HUDEP-2 (cell line): ENCODE results near the gene PLPP6.
"Not testable (repeated sequence)": the region's sequence is repeated elsewhere in the genome, so short reads cannot be mapped to it uniquely, and the experiment has no call there.

ENCODE experiments used
- DNase-seq, 76 experiments: peaks; one replicate each; lab custom pipeline; 2025; ENCODE audit not compliant: unreplicated experiment in 76 of 76; lab: John Stamatoyannopoulos, UW

Gene PLPP6

DNA sequence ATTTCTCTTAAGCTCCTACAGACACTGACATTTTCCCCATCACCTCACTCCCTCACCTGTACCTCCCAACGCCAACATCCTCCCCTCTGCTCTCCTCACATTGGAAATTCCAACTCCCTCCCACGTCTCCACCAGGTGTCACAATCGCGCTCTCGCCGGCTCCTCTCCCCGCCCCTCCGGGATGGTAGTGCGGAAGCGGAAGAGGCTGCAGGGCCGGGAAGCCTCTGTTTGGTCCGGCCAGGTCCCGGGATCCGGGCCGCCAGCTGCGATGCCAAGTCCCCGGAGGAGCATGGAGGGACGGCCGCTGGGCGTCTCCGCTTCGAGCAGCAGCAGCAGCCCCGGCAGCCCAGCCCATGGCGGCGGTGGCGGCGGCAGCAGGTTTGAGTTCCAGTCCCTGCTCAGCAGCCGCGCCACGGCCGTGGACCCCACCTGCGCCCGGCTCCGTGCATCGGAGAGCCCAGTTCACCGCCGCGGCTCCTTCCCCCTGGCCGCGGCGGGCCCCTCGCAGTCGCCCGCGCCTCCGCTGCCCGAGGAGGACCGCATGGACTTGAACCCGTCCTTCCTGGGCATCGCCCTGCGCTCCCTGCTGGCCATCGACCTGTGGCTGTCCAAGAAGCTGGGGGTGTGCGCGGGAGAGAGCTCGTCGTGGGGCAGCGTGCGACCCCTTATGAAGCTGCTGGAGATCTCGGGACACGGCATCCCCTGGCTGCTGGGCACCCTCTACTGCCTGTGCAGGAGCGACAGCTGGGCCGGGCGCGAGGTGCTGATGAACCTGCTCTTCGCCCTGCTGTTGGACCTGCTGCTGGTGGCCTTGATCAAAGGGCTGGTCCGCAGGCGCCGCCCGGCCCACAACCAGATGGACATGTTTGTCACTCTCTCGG is at the start of gene PLPP6:
Gene PLPP6 (plus strand): TSS at position 187 of the 881 bp plus-strand sequence. CDS start 82 bp downstream, at position 269.
- DNase-seq = peak in 73 of 76 experiments; percentile 13 to 80 (median 60)

DNA sequence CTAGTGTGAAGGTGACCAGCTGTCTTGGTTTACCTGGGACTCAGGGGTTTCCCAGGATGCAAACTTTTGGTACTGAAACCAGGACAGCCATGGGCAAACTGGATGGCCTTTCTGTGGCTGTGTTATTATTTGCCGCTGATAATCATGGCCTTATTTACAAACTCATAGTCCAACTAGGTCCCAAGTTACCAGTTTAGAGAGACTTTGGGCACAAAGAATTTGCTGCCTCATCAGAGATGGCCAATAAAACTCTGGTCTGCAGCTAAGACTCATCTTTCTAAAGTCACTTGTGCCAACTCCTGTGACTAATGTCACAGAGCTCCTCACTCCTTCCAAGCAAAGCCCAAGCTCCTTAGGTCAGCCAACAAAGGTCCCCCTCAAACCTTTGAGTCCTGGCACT is 47.5 kb upstream of the PLPP6 start:
- no peak for DNase-seq

DNA sequence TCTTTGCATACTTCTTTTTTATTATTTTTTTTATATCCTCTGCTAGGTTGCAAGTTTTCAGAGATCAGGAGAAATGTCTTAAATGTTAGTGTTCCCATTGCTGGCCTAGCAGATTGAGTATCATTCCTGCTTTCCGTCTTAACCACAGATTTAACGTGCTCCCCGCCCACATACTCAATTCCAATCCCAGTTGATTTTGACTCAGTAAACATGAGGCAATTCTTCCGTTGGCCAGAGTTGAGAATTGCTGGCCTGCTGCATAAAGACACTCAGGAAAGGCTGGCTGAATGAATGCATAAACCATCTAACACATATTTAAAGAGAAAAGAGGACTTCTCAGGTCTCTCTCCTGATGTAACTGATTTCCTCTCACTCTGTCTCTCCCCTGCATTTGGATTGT is 46.8 kb upstream of the PLPP6 start:
- DNase-seq = no peak

DNA sequence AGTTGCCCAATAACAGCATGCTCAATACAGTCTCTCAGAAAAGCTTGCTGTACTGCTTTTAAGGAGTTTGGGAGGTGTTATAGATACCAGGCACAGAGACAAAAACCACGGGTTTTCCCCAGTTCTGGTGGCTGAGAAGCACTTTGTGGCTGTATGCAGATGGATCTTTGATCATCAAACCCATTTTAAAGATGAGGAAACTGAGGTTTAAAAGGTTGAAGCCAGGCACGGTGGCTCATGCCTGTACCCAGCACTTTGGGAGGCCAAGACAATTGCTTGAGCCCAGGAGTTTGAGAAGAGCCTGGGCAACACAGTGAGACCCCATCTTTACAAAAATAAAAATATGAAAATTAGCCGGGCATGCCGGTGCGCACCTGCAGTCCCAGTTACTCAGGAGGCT is 46.3 kb upstream of the PLPP6 start:
- no peak for DNase-seq

DNA sequence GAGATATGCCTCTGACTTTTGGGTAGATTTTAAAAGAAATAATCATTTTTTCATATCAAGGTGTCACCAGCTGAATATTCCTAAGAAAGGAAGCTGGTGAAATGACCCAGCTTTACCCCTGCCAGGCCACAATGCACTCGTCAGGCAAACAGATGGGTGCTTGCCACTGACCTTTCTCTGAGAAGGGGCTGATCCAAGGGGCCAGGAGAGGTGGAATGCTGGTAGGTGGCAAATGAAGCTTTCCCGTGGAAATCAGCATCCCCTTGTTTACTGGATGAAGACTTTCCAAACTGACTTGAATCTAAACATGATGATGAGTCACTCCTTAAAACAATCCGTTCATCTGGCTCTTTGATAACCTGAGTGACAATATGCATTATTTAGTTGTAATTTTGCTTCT is 44.3 kb upstream of the PLPP6 start:
- DNase-seq = no peak

DNA sequence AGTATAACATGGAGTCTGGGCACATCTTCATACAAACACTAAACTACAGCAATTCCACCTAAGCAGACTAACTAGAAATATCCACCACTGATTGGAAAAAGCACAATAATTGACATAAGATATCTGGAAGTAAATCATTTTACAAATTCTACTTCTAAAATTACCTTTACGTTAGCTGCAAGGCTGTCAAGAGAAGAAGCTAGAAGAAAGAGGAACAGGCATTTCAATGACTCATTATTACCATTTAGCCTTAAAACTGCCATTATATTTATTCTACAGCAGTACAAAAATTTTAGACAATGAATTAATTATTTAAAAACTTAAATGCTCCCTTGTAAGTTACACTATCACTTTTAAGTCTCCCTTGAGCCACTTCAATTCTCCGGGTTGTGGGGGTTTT is 43.4 kb upstream of the PLPP6 start:
- DNase-seq = no peak

DNA sequence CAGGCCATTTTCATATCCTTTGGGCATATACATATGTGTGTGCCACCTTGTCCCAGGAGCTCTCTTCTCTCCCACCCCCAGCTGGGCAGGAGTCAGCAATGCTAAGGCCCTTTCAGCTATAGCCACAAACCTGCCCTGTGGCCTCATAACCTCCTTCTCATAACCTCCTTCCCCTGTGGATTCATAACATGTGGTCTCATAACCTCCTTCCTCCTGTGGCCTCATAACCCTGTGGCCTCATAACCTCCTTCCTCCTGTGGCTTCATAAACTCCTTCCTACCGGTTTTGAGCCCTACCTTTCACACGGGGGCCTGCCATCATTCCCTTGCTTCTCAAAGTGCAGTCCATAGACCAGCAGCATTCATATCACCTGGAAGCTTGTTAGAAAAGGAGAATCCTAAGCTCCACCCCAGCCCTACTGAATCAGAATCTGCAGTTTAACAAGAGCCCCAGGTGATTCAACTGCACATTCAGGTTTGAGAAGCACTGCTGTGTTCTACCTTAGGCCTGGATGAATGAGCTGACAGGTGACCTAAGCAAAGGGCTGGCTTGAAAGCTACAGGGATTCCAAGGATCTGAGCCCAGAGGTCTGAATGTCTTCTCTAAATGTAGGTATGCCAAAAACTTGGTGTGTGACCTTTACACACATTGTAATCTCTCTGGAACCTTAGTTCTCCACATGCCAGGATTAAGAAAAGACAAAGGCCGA is 41.9 kb upstream of the PLPP6 start:
- DNase-seq = no peak

DNA sequence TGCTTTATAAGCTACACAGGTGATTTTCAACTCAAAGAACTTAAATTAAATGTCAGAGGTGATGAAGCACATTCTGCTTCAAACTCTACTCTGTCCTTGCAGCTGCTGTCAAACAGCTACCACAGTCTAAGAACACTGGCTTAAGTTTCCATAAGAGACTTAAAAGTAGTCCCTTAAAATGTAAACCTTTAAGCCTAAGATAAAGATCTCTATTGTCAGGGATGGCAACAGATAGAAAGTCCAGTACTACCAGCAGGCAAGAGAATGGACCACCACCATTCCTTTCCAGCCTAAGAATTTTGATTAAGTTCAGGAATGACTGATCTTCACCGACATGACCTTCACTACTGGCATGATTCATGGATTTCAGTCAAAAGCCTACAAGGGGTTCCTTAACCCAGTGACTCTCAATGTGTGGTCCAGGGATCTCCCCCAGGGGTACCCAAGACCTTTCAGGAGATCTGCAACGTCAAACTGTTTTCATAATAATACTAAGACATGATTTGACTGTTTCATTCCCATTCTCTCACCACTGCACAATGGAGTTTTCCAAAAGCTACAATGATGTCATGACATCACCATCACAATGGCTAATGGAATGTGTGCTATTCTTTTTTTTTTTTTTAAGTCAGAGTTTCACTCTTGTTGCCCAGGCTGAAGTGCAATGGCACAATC is 41.1 kb upstream of the PLPP6 start:
- DNase-seq = no peak

DNA sequence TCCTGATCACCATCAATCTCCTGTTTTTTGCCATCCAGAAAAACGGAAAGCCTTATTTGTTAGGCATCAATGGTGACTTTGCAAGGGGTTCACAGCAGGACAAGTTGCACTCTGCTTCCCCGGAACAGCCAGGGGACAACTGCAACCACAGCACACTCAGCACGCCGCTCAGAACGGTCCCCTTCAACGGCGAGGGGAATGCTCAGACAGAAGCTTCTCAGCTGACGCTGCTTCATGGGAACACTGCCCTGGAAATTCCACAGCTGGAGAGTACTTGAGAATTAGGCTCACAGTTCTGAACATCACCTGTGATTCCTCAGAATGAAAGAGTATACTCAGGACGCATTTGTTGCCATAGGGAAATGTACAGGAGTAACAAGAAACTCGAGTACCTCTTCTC is 40.1 kb upstream of the PLPP6 start:
- DNase-seq = no peak

DNA sequence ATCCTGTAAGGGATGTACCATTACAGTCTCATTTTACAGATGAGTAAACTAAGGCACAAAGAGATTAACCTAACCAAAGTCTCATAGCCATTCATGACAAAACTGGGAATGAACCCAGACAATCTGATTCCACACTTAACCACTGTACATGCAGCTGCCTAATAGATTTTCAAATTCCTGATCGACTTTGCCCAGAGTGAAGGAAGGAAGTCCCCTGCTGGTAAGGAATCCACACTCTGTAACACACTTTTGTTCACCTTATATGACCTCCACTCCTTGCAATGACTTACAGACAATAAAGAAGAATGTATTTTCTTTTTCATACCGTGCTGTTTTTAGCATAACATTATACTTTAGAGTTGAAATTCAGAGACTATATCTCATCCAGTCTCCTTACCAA is 31.3 kb upstream of the PLPP6 start:
- DNase-seq = peak in 1 of 76 experiments; percentile 0

DNA sequence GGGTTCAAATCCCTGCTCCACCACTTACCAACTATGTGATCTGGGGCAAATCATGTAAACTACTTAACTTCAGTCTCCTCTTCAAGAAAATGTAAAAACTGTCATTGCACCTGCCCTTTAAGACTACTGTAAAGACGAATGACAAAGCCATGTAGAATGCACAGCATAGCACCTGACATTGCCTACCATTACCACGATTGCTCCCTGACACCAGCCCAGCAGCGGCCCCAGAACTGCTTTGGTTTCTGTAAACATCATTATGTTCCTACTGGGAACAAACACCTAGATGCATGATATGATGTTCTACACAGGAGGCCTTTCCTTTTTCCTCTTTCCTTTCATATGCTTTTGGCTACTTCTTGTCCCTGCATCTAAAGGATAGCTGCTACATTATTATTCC is 23.1 kb upstream of the PLPP6 start:
- no peak for DNase-seq

DNA sequence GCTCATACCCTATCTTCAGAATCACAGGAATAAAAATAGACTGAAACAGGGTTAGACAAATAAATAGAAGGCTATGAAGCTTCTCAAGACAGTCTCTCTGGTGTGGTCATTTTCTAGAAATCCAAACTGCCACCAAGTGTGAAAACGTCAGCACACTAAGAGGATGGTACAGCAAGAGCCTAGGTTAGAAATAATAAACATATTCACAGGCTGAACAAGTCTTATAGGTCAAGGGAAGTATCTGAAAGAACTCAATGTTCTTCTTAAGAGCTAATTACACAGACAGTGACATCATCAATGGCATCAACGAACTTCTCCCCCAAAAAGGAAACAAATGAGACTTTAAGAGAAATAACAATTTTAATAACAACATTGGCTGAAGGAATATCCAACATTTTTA is 22.7 kb upstream of the PLPP6 start:
- DNase-seq = no peak

DNA sequence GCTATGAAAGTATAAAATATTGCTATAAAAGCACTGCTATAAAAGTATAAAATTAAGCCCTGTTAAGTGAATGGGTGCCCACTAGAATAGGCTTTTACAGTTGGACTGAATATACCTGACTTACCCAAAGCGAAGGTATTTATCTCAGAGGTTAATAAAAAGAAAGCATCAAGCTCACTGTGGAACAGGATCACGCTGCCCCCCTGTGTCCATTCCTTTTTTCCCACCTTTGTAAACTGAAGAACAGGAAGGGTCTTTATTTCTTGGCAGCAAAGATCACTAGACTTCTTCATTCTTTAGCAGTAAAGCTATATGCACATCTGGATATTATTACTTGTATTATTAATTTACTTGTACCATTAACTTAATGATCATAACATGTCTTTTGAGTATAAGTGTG is 22.1 kb upstream of the PLPP6 start:
- peak in 1 of 76 experiments; percentile 1 for DNase-seq

DNA sequence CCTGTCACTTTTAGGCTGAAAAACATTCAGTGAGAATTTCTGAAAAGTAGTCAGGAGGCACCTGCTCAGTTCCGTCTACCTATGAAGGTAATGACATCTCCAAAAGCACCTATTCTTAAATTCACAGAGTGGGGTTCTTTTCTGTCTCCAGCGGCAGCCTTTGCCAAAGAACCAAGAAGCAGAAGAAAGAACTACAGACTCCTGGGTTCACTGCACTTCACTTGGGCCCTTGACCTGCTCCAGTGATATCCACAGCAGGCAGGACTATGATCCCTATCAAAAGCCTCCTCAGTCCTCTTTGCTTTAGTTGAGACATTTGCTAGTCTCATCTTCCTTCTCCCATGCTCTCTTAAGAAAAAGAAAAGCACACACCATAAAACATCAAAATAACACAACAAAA is 19.7 kb upstream of the PLPP6 start:
- DNase-seq = no peak

DNA sequence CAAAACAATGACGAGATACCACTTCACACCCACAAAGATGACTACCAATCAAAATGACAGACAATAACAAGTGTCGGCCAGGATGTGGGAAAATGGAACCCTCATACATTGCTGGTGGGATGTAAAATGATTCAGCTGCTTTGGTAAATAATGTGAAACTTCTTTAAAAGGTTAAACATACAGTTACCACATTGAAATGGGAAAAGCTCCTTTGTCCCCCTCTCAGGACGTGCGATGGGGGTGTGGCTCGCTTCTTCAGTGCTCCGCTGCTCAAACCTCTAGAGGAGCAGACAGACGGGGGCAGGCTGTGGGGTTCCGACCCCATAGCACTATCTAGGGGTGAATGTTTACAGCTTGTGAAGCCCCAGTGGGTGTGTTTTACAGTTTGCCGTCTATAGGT is 8.0 kb upstream of the PLPP6 start:
- DNase-seq = no peak

DNA sequence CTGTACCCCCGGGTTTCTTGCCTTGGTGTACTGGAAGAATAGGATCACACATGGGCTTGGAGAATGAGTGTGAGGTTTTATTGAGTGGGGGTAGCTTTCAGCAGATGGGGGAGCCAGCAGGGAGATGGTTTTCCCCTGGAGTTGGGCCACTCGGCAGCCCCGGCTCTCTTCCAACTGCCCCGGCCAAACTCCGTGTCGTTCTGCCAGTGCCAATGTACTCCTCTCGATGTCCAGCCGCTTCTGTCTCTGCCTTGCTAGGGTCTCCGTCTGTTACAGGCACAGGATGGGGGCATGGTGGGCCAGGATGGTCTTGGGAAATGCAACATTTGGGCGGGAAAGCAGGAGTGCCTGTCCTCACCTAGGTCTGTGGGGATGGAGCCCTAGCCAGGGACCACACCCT is 7.6 kb upstream of the PLPP6 start:
- no peak for DNase-seq

DNA sequence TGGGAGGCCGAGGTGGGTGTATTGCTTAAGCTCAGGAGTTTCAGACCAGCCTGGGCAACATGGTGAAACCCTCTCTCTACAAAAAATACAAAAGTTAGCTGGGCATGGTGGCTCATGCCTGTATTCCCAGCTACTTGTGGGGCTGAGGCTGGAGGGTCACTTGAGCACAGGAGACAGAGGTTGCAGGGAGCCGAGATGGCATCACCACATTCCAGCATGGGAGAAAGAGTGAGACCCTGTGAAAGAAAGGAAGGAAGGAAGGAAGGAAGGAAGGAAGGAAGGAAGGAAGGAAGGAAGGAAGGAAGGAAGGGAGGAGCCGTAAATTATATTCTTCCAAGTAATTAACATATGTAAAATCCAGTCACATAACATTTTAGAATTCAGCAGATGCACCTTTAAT is 5.9 kb upstream of the PLPP6 start:
- not testable (repeated sequence) for DNase-seq

DNA sequence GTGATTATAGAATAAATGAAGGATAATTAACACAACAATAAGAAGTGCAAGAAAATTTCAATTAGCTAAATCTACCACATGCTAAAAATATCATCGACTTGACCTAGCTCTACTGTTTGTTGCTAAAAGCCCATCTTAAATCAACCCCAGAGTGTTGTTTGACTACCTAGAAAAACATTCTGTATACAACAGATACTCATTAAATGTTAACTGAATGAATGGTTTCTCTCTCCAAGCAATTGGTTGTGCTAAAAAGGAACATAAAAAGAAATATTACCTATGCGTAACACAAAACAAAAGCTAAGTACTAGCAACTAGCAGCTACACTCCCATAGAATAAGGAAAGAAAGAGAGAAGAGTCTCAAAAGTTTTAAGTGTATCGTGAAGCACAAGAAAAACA is 5.5 kb upstream of the PLPP6 start:
- DNase-seq = no peak

DNA sequence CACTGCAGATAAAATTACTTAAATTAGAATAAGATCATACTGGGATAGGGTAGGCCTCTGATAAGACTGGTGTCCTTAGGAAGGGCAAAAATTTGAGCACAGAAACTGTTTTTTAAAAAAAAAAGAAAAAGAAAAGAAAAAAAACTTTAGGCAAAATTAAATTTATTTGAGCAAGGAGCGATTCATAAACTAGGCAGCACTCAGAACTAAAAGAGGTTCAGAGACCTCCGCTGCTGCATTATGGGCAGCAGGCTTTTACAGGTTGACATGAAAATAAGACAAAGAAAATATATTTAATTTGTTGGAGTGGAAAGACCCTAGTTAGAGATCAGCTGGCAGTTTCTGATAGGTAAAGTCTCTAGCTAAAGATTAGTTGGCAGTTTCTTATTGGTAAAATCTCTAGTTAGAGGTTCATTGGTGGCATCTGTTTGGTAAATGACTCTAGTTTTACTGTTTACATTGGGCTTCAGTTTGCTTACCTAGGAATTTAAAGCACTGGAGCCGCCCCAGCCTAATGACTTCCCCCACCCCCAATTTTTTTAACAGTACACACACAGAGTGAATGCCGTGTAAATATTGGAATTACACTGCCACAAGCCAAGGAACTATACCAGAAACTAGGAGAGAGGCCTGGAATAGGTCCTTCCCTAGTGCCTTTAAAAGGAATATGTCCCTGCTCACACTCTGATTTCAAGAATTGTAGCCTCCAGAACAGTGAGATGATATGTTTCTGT is 4.5 kb upstream of the PLPP6 start:
- DNase-seq = no peak

DNA sequence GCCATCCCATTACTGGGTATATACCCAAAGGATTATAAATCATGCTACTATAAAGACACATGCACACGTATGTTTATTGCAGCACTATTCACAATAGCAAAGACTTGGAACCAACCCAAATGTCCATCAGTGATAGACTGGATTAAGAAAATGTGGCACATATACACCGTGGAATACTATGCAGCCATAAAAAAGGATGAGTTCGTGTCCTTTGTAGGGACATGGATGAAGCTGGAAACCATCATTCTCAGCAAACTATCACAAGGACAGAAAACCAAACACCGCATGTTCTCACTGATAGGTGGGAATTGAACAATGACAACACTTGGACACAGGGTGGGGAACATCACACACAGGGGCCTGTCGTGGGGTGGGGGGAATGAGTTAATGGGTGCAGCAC is 1.4 kb upstream of the PLPP6 start:
- not testable (repeated sequence) for DNase-seq

DNA sequence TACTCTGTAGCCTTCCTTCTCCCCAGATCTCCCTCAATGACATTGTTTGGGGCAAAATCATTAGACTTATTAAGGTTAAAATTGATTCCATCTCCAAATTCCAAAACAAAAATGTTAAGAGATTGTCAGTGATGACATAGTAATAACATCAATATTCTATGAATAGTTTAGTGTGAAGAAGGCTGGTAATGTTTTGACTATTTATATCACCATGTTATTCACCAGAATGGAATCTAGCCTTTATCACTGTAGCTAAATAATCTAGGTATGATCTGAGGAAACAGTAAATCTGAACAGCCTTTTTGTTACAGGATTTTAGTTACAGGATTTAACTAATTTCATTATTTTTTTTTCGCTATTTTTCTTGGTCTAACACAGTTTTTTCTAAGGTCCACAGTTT is 929 bp upstream of the PLPP6 start:
- DNase-seq = no peak
